WTC11 (cell line): Measurements from ENCODE around the gene GAL3ST3. TPM values are rescaled to one million over a fixed set of nuclear protein-coding genes. Genes with fewer than 3 reads are reported as not detected.

Source experiments
- ATAC-seq: fragments of 200-7000 bp; cut with Tn5 transposase; 2 replicates; pipeline ENCODE4 v1.10.0; 2021; ENCODE audit warnings: mild to moderate bottlenecking, moderate library complexity
- CTCF ChIA-PET: fragments of 300-600 bp; sonication (Branson Sonifier 250); formaldehyde crosslinking; loops from one replicate; lab custom pipeline; 2021; ENCODE audit warnings: antibody characterized with exemption; lab: Charles Lee
- POLR2A ChIA-PET: fragments of 350-600 bp; sonication (Branson Sonifier 250); formaldehyde crosslinking; loops from one replicate; lab custom pipeline; 2021; ENCODE audit warnings: antibody characterized with exemption; lab: Charles Lee
- DNase-seq: peaks from one replicate; pipeline ENCODE4 v3.0.0; 2021; ENCODE audit warnings: low spot score
- H3K27ac Mint-ChIP-seq: 2 replicates; pipeline ENCODE4 v1.8.0; 2021; ENCODE audit warnings: mixed read lengths
- H3K27me3 Mint-ChIP-seq: 2 replicates; pipeline ENCODE4 v1.8.0; 2021; ENCODE audit warnings: low read depth, mild to moderate bottlenecking, moderate library complexity, mixed read lengths
- H3K36me3 Mint-ChIP-seq: 2 replicates; pipeline ENCODE4 v1.8.0; 2021; ENCODE audit warnings: mixed read lengths
- H3K4me1 Mint-ChIP-seq: 2 replicates; pipeline ENCODE4 v1.8.0; 2022; ENCODE audit warnings: mixed read lengths
- H3K4me3 Mint-ChIP-seq: 2 replicates; pipeline ENCODE4 v1.8.0; 2021; ENCODE audit warnings: mild to moderate bottlenecking, moderate library complexity, mixed read lengths
- H3K9me3 Mint-ChIP-seq: 2 replicates; pipeline ENCODE4 v1.8.0; 2021; ENCODE audit warnings: mixed read lengths
- ATF1 ChIP-seq: sonication (generic); formaldehyde crosslinking; IDR thresholded peaks from 2 replicates; pipeline ENCODE4 v1.8.1; 2023; ENCODE audit warnings: mild to moderate bottlenecking, moderate library complexity, missing genetic modification reagents
- CBFB ChIP-seq: sonication (generic); formaldehyde crosslinking; IDR thresholded peaks from 2 replicates; pipeline ENCODE4 v1.8.1; 2022; ENCODE audit warnings: mild to moderate bottlenecking, low read depth, missing genetic modification reagents
- ESRRA ChIP-seq: sonication (generic); formaldehyde crosslinking; IDR thresholded peaks from 2 replicates; pipeline ENCODE4 v1.8.1; 2022; ENCODE audit warnings: mild to moderate bottlenecking, missing genetic modification reagents, borderline replicate concordance
- ETV6 ChIP-seq: sonication (generic); formaldehyde crosslinking; IDR thresholded peaks from 2 replicates; pipeline ENCODE4 v1.8.1; 2022; ENCODE audit warnings: mild to moderate bottlenecking, missing genetic modification reagents
- FOXJ3 ChIP-seq: sonication (generic); formaldehyde crosslinking; IDR thresholded peaks from 2 replicates; pipeline ENCODE4 v1.9.0; 2021; ENCODE audit warnings: missing genetic modification reagents, mild to moderate bottlenecking, borderline replicate concordance
- FOXP1 ChIP-seq: sonication (generic); formaldehyde crosslinking; IDR thresholded peaks from 2 replicates; pipeline ENCODE4 v1.8.0; 2022; ENCODE audit warnings: missing genetic modification reagents, mild to moderate bottlenecking, moderate library complexity, borderline replicate concordance
- FOXP4 ChIP-seq: sonication (generic); formaldehyde crosslinking; IDR thresholded peaks from 2 replicates; pipeline ENCODE4 v1.8.0; 2022; ENCODE audit warnings: mild to moderate bottlenecking, missing genetic modification reagents
- IRF1 ChIP-seq: sonication (generic); formaldehyde crosslinking; IDR thresholded peaks from 2 replicates; pipeline ENCODE4 v1.8.0; 2023; ENCODE audit warnings: missing genetic modification reagents
- NR1H2 ChIP-seq: sonication (generic); formaldehyde crosslinking; IDR thresholded peaks from 2 replicates; pipeline ENCODE4 v1.9.0; 2021; ENCODE audit warnings: mild to moderate bottlenecking, moderate library complexity, missing genetic modification reagents
- NR3C1 ChIP-seq: sonication (generic); formaldehyde crosslinking; conservative IDR thresholded peaks from 2 replicates; pipeline ENCODE4 v1.8.1; 2023; ENCODE audit warnings: low read depth, mild to moderate bottlenecking, missing genetic modification reagents
- SMAD3 ChIP-seq: sonication (generic); formaldehyde crosslinking; IDR thresholded peaks from 2 replicates; pipeline ENCODE4 v1.8.0; 2022; ENCODE audit warnings: missing genetic modification reagents, mild to moderate bottlenecking, borderline replicate concordance
- SOX15 ChIP-seq: fragments of 250-450 bp; sonication (Bioruptor Pico); IDR thresholded peaks from 2 replicates; pipeline ENCODE4 v1.9.0; 2021; ENCODE audit warnings: mild to moderate bottlenecking
- SP1 ChIP-seq: sonication (generic); formaldehyde crosslinking; conservative IDR thresholded peaks from 2 replicates; pipeline ENCODE4 v1.8.1; 2022; ENCODE audit warnings: missing genetic modification reagents
- TCF7 ChIP-seq: sonication (generic); formaldehyde crosslinking; IDR thresholded peaks from 2 replicates; pipeline ENCODE4 v1.8.0; 2022; ENCODE audit warnings: mild to moderate bottlenecking, low read depth, missing genetic modification reagents, moderate library complexity
- ZBTB21 ChIP-seq: sonication (generic); formaldehyde crosslinking; IDR thresholded peaks from 2 replicates; pipeline ENCODE4 v1.8.1; 2023; ENCODE audit warnings: mild to moderate bottlenecking, missing genetic modification reagents, borderline replicate concordance
- ZNF121 ChIP-seq: sonication (generic); formaldehyde crosslinking; IDR thresholded peaks from 2 replicates; pipeline ENCODE4 v1.8.0; 2023; ENCODE audit warnings: missing genetic modification reagents
- ZNF219 ChIP-seq: sonication (generic); formaldehyde crosslinking; IDR thresholded peaks from 2 replicates; pipeline ENCODE4 v1.8.0; 2023; ENCODE audit warnings: missing genetic modification reagents, mild to moderate bottlenecking, borderline replicate concordance
- ZNF416 ChIP-seq: fragments of 250-450 bp; sonication (Bioruptor Pico); IDR thresholded peaks from 2 replicates; pipeline ENCODE4 v1.9.0; 2021; ENCODE audit warnings: mild to moderate bottlenecking, inconsistent platforms
- ZNF425 ChIP-seq: fragments of 250-450 bp; sonication (Bioruptor Pico); conservative IDR thresholded peaks from 2 replicates; pipeline ENCODE4 v1.9.0; 2021; ENCODE audit warnings: mild to moderate bottlenecking
- total RNA-seq: library from RNA; stranded (reverse); gene quantifications from 3 replicates; pipeline ENCODE4 v1.2.3, GENCODE V29; 2021
- TF ChIP-seq, protein P1 (sequence below): sonication (generic); formaldehyde crosslinking; IDR thresholded peaks from 2 replicates; pipeline ENCODE4 v1.8.1; 2023; ENCODE audit warnings: mild to moderate bottlenecking, moderate library complexity, missing genetic modification reagents
- TF ChIP-seq, protein P2 (sequence below): fragments of 250-450 bp; sonication (Bioruptor Pico); IDR thresholded peaks from 2 replicates; pipeline ENCODE4 v1.9.0; 2021; ENCODE audit warnings: mild to moderate bottlenecking, borderline replicate concordance

GAL3ST3 gene
- total RNA-seq, 1 experiment from 2014 or later, result 21.3 TPM

DNA sequence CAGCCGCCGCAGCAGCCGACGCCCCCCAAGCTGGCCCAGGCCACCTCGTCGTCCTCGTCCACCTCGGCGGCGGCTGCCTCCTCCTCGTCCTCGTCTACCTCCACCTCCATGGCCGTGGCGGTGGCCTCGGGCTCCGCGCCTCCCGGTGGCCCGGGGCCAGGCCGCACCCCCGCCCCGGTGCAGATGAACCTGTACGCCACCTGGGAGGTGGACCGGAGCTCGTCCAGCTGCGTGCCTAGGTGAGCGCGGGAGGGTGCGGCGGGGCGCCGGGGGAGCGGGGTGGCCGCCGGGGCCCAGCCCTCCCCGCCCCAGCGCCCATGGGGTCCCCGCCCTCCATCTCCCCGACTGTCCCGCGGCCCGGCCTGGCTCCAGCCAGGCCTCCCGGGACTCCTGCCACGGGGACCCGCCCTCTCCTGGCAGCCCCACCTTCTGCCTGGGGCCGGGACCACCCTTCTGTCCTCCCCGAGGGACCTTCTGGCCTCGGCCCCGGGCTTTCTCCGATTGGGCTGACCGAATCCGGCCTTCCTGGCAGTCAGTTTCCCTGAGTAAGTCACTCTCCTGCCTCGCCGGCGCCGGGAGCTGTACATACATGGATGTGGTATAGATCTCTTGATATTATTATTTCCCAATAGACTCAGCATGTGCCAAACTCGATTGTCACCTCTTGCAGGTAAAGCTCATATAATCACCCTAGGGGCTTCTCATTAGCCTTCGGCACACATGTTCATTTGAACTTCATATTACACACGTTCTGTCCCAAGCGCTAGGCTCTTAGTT, 21.8 kb upstream of the GAL3ST3 start:
- Mint-ChIP-seq H3K27ac (peak overlapping the region; percentile 19; the same call in 1 of the 2 replicates), H3K9me3 (no peaks in the 10 kb centered on the region), H3K4me1 (peaks cover 26% of the 10 kb centered on the region), H3K27me3 (no peaks in the 10 kb centered on the region), H3K36me3 (peaks cover 39% of the 10 kb centered on the region), H3K4me3 (peak overlapping the region; percentile 88)
- ATAC-seq (peak; percentile 8), DNase-seq (peak; percentile 45)
- ChIA-PET POLR2A (no interaction called here), CTCF (interaction anchor here (1.4 to 4.7 kb wide), 4 partner anchors 19 to 211 kb away, joined by 4 to 43 read pairs (median 22); partner anchors contain the start of genes MUS81 and SF3B2)
- TF ChIP-seq FOXP1 (0 out of 2 replicates have a peak, but pooled peaks have one; percentile 40), TCF7 (CRISPR knock-in tag) (0 out of 2 replicates have a peak, but pooled peaks have one; percentile 50), SP1 (CRISPR knock-in tag) (0 out of 2 replicates have a peak, but pooled peaks have one; percentile 24), FOXJ3 (no peak), ZBTB21 (CRISPR knock-in tag) (no peak)
- TF ChIP-seq, protein P1, sequence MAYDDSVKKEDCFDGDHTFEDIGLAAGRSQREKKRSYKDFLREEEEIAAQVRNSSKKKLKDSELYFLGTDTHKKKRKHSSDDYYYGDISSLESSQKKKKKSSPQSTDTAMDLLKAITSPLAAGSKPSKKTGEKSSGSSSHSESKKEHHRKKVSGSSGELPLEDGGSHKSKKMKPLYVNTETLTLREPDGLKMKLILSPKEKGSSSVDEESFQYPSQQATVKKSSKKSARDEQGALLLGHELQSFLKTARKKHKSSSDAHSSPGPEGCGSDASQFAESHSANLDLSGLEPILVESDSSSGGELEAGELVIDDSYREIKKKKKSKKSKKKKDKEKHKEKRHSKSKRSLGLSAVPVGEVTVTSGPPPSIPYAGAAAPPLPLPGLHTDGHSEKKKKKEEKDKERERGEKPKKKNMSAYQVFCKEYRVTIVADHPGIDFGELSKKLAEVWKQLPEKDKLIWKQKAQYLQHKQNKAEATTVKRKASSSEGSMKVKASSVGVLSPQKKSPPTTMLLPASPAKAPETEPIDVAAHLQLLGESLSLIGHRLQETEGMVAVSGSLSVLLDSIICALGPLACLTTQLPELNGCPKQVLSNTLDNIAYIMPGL (CRISPR knock-in tag), result 0 out of 2 replicates have a peak, but pooled peaks have one; percentile 82

- ChIA-PET CTCF (interaction anchor here (1.4 to 4.7 kb wide), 7 partner anchors 12 to 179 kb away, joined by 5 to 43 read pairs (median 10); partner anchors contain the start of genes CCDC85B and SF3B2), POLR2A (no interaction called here)
- DNase-seq (peak; percentile 73), ATAC-seq (peak; percentile 57)
- Mint-ChIP-seq H3K9me3 (no peaks in the 10 kb centered on the region), H3K27ac (peak within 1 kb of the TSS; percentile 93), H3K4me1 (peaks cover 26% of the 10 kb centered on the region), H3K27me3 (no peaks in the 10 kb centered on the region), H3K4me3 (peak within 1 kb of the TSS; percentile 88), H3K36me3 (peaks cover 46% of the 10 kb centered on the region)
- TF ChIP-seq NR1H2 (CRISPR knock-in tag) (no peak), FOXJ3 (no peak), ZNF121 (CRISPR knock-in tag) (no peak), ZNF219 (CRISPR knock-in tag) (no peak), ZNF425 (CRISPR knock-in tag) (no peak), NR3C1 (CRISPR knock-in tag) (no peak), ETV6 (0 out of 2 replicates have a peak, but pooled peaks have one; percentile 23), ESRRA (CRISPR knock-in tag) (no peak), FOXP4 (CRISPR knock-in tag) (peak; percentile 34; the same call in 1 of the 2 replicates), SMAD3 (CRISPR knock-in tag) (no peak), SOX15 (CRISPR knock-in tag) (no peak), IRF1 (CRISPR knock-in tag) (no peak), ATF1 (CRISPR knock-in tag) (no peak), ZNF416 (CRISPR knock-in tag) (no peak), CBFB (CRISPR knock-in tag) (no peak)
- TF ChIP-seq, protein P2, sequence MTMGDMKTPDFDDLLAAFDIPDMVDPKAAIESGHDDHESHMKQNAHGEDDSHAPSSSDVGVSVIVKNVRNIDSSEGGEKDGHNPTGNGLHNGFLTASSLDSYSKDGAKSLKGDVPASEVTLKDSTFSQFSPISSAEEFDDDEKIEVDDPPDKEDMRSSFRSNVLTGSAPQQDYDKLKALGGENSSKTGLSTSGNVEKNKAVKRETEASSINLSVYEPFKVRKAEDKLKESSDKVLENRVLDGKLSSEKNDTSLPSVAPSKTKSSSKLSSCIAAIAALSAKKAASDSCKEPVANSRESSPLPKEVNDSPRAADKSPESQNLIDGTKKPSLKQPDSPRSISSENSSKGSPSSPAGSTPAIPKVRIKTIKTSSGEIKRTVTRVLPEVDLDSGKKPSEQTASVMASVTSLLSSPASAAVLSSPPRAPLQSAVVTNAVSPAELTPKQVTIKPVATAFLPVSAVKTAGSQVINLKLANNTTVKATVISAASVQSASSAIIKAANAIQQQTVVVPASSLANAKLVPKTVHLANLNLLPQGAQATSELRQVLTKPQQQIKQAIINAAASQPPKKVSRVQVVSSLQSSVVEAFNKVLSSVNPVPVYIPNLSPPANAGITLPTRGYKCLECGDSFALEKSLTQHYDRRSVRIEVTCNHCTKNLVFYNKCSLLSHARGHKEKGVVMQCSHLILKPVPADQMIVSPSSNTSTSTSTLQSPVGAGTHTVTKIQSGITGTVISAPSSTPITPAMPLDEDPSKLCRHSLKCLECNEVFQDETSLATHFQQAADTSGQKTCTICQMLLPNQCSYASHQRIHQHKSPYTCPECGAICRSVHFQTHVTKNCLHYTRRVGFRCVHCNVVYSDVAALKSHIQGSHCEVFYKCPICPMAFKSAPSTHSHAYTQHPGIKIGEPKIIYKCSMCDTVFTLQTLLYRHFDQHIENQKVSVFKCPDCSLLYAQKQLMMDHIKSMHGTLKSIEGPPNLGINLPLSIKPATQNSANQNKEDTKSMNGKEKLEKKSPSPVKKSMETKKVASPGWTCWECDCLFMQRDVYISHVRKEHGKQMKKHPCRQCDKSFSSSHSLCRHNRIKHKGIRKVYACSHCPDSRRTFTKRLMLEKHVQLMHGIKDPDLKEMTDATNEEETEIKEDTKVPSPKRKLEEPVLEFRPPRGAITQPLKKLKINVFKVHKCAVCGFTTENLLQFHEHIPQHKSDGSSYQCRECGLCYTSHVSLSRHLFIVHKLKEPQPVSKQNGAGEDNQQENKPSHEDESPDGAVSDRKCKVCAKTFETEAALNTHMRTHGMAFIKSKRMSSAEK (CRISPR knock-in tag), result no peak
Observed at GRCh38 chr11:66069715-66070603, 21.0 kb upstream of the GAL3ST3 start, which contains the start of gene PACS1. Gene PACS1, plus strand, starts transcription at chr11:66070272. Its CDS starts 215 bp downstream, at chr11:66070487.
